Measurements from ENCODE around the gene UACA.

GRCh38 chr15:70707686-70708300 is 55.6 kb downstream of the UACA start:
- TF ChIP-seq POLR2A (IDR thresholded peaks at IDR 0.05): no peak
- no peak for TF ChIP-seq CTCF (IDR thresholded peaks at IDR 0.05)
- TF ChIP-seq POLR2AphosphoS5 (IDR thresholded peaks at IDR 0.05): no peak
- TF ChIP-seq EP300 (IDR thresholded peaks at IDR 0.05): no peak

All from stomach (tissue), 4 donors.